GM12878 (cell line): ENCODE results near the gene RERE. TPM values are rescaled to one million over a fixed set of nuclear protein-coding genes. Genes with fewer than 3 reads are reported as not detected.

ENCODE experiments used
- ATAC-seq: fragments of 200-7000 bp; cut with Tn5 transposase; 3 replicates; pipeline ENCODE4 v1.9.1; 2020; ENCODE audit warnings: mild to moderate bottlenecking, moderate library complexity
- BruUV-seq: library from RNA; stranded (reverse); fragments of 400-500 nt; replicated peaks from 2 replicates; lab custom pipeline; 2021; lab: Mats Ljungman, UMichigan
- CTCF ChIA-PET: fragments of 300-600 bp; sonication (Branson Sonifier 250); formaldehyde crosslinking; extraction: SDS; loops from one replicate; lab custom pipeline; 2021; ENCODE audit warnings: inconsistent platforms; lab: Yijun Ruan, JAX
- POLR2A ChIA-PET: fragments of 350-600 bp; formaldehyde crosslinking; extraction: SDS; loops from one replicate; lab custom pipeline; 2021; ENCODE audit warnings: inconsistent platforms; lab: Charles Lee
- RAD21 ChIA-PET: fragments of 300-600 bp; sonication (Branson Sonifier 250); formaldehyde crosslinking; loops from one replicate; lab custom pipeline; 2023; ENCODE audit warnings: antibody characterized with exemption; ENCODE audit not compliant: unreplicated experiment; lab: Charles Lee
- SMC1A ChIA-PET: fragments of 300-600 bp; sonication (Branson Sonifier 250); formaldehyde crosslinking; loops from one replicate; lab custom pipeline; 2023; ENCODE audit not compliant: unreplicated experiment, uncharacterized antibody; lab: Charles Lee
- DNase-seq: peaks from one replicate; pipeline ENCODE4 v3.0.0-alpha.2; 2011; ENCODE audit warnings: low read depth, low spot score
- FAIRE-seq: peaks from 3 replicates; lab custom pipeline; 2011; peaks lifted over from hg19 to GRCh38; lab: Jason Lieb, UNC
- H2AFZ ChIP-seq: 2 replicates; pipeline ENCODE4 v1.6.0; 2011; ENCODE audit warnings: low read depth, low read length, control low read depth; ENCODE audit not compliant: control insufficient read depth
- H3K27ac ChIP-seq: 2 replicates; pipeline ENCODE4 v1.5.1; 2011; ENCODE audit warnings: control low read depth; ENCODE audit not compliant: control insufficient read depth, insufficient read depth
- H3K27me3 ChIP-seq, 2 experiments: replicated peaks in 1 of 2; 2 replicates each; pipeline versions ENCODE4 v1.6.0 to v1.6.1; 2011; ENCODE audit warnings: low read length in 1 of 2; ENCODE audit not compliant: control insufficient read depth in 2 of 2, insufficient read depth in 2 of 2
- H3K36me3 ChIP-seq, 2 experiments: 2 replicates each; pipeline ENCODE4 v1.5.1; 2011; ENCODE audit warnings: low read length in 1 of 2; ENCODE audit not compliant: control insufficient read depth in 2 of 2, insufficient read depth in 2 of 2
- H3K4me1 ChIP-seq: 2 replicates; pipeline ENCODE4 v1.6.1; 2011; ENCODE audit warnings: mild to moderate bottlenecking, low read length, moderate library complexity, mixed read lengths; ENCODE audit not compliant: control insufficient read depth, insufficient read depth
- H3K4me2 ChIP-seq: 2 replicates; pipeline ENCODE4 v1.6.0; 2011; ENCODE audit warnings: control low read depth; ENCODE audit not compliant: control insufficient read depth, insufficient read depth
- H3K4me3 ChIP-seq: fragments of 200-600 bp; sonication (generic); 2 replicates; pipeline ENCODE4 v1.5.1; 2016
- H3K79me2 ChIP-seq: 2 replicates; pipeline ENCODE4 v1.6.0; 2011; ENCODE audit warnings: low read length; ENCODE audit not compliant: control insufficient read depth, insufficient read depth
- H3K9ac ChIP-seq: 2 replicates; pipeline ENCODE4 v1.8.0; 2011; ENCODE audit warnings: low read length, control low read depth, mixed read lengths; ENCODE audit not compliant: control insufficient read depth, insufficient read depth
- H3K9me3 ChIP-seq: replicated peaks from 3 replicates; pipeline ENCODE4 v1.5.1; 2011; ENCODE audit warnings: mild to moderate bottlenecking, low read length; ENCODE audit not compliant: control insufficient read depth, insufficient read depth
- H4K20me1 ChIP-seq: 2 replicates; pipeline ENCODE4 v1.6.0; 2011; ENCODE audit not compliant: control insufficient read depth, insufficient read depth
- CBFB ChIP-seq: IDR thresholded peaks from 2 replicates; pipeline ENCODE4 v1.6.1; 2016; ENCODE audit warnings: antibody characterized with exemption, low read depth
- ELK1 ChIP-seq: IDR thresholded peaks from 2 replicates; pipeline ENCODE4 v1.6.1; 2012; ENCODE audit warnings: low read depth, low read length, improper control_type of control experiment
- IKZF1 ChIP-seq: fragments of 450-650 bp; conservative IDR thresholded peaks from 2 replicates; pipeline ENCODE4 v1.6.1; 2017; ENCODE audit warnings: antibody characterized with exemption, mild to moderate bottlenecking
- JUND ChIP-seq: IDR thresholded peaks from 2 replicates; pipeline ENCODE4 v1.6.1; 2012; ENCODE audit warnings: low read depth, mild to moderate bottlenecking, low read length, improper control_type of control experiment, moderate library complexity
- MYC ChIP-seq: IDR thresholded peaks from 2 replicates; pipeline ENCODE4 v1.6.1; 2011; ENCODE audit warnings: mild to moderate bottlenecking, low read length, moderate library complexity, inconsistent platforms; ENCODE audit not compliant: insufficient read depth, insufficient replicate concordance, insufficient read length, severe bottlenecking
- NFIC ChIP-seq: IDR thresholded peaks from 2 replicates; pipeline ENCODE4 v1.6.1; 2012; ENCODE audit warnings: low read depth, mild to moderate bottlenecking, inconsistent platforms, low read length, moderate library complexity
- NR2F1 ChIP-seq: fragments of 450-650 bp; conservative IDR thresholded peaks from 2 replicates; pipeline ENCODE4 v1.6.1; 2017; ENCODE audit warnings: mild to moderate bottlenecking
- PML ChIP-seq: IDR thresholded peaks from 2 replicates; pipeline ENCODE4 v1.6.1; 2012; ENCODE audit warnings: low read length, inconsistent platforms
- POLR2A ChIP-seq: IDR thresholded peaks from 2 replicates; pipeline ENCODE4 v1.6.1; 2011; ENCODE audit warnings: low read depth, mild to moderate bottlenecking, low read length
- POLR2AphosphoS5 ChIP-seq: IDR thresholded peaks from 2 replicates; pipeline ENCODE4 v1.6.1; 2011; ENCODE audit warnings: mild to moderate bottlenecking, low read length, inconsistent platforms
- SMC3 ChIP-seq: IDR thresholded peaks from 2 replicates; pipeline ENCODE4 v1.6.1; 2011; ENCODE audit warnings: low read length, improper control_type of control experiment, borderline replicate concordance
- SP1 ChIP-seq: IDR thresholded peaks from one replicate; pipeline ENCODE4 v1.6.1; 2011; ENCODE audit warnings: low read depth, low read length
- ZBTB33 ChIP-seq: fragments of 450-650 bp; IDR thresholded peaks from 2 replicates; pipeline ENCODE4 v1.6.1; 2017; ENCODE audit warnings: mild to moderate bottlenecking
- ZNF217 ChIP-seq: fragments of 450-650 bp; IDR thresholded peaks from 2 replicates; pipeline ENCODE4 v1.6.1; 2017; ENCODE audit warnings: antibody characterized with exemption, mild to moderate bottlenecking
- ZZZ3 ChIP-seq: IDR thresholded peaks from 2 replicates; pipeline ENCODE4 v1.6.1; 2011; ENCODE audit warnings: low read depth; ENCODE audit not compliant: control insufficient read depth, insufficient read length
- WGBS: methylation state at CpG from one replicate; pipeline ENCODE4 v1.1.6; 2016; ENCODE audit warnings: low lambda C conversion rate; ENCODE audit not compliant: insufficient replicate concordance, insufficient coverage; ENCODE audit errors: missing lambda C conversion rate; 5-methylcytosine and 5-hydroxymethylcytosine counted together
- in situ Hi-C: fragments of 300-500 bp; cut with MboI; formaldehyde crosslinking; loops from 9 replicates; pipeline ENCODE4 v1.14.3; 2018; ENCODE audit warnings: mixed read lengths
- intact Hi-C: fragments of 100-400 bp; cut with micrococcal nuclease; formaldehyde crosslinking; loops from one replicate; pipeline ENCODE4 v1.14.2; 2022; ENCODE audit not compliant: unreplicated experiment
- polyA plus RNA-seq, 11 experiments: library from polyadenylated mRNA; depleted of rRNA in 4 of 11; unstranded in 6 of 11; stranded (reverse) in 5 of 11; fragments of >200 nt; fragmentation: Nextera tagmentation in 4 of 11; fragmentation: Illumina TruSeq in 1 of 11; extraction: Ambion mirVana in 4 of 11; extraction: Trizol in 1 of 11; gene quantifications; 1 replicate in 1 of 11; 2 replicates in 10 of 11; pipeline versions ENCODE4 v1.2.1 to v1.2.3, GENCODE V29; 2011 to 2016; ENCODE audit warnings: inconsistent platforms in 2 of 11, missing spikeins in 2 of 11, low read depth in 1 of 11
- total RNA-seq, 4 experiments: library from RNA; depleted of rRNA in 3 of 4; stranded (reverse); fragments of >200 nt in 3 of 4; fragmentation: Illumina TruSeq in 1 of 4; extraction: Trizol in 1 of 4; gene quantifications; 2 replicates each; pipeline versions ENCODE4 v1.2.1 to v1.2.3, GENCODE V29; 2013 to 2021
- TF ChIP-seq, protein P1 (sequence below): IDR thresholded peaks from 2 replicates; pipeline ENCODE4 v1.6.1; 2011; ENCODE audit warnings: low read depth, low read length, improper control_type of control experiment, borderline replicate concordance

Gene RERE
- total and polyA plus RNA-seq, 10 of the 15 experiments (the other 5 are each of a cell fraction or from before 2014, with no cell fraction given), result 5.2 to 60.5 (median 20.2) TPM

DNA sequence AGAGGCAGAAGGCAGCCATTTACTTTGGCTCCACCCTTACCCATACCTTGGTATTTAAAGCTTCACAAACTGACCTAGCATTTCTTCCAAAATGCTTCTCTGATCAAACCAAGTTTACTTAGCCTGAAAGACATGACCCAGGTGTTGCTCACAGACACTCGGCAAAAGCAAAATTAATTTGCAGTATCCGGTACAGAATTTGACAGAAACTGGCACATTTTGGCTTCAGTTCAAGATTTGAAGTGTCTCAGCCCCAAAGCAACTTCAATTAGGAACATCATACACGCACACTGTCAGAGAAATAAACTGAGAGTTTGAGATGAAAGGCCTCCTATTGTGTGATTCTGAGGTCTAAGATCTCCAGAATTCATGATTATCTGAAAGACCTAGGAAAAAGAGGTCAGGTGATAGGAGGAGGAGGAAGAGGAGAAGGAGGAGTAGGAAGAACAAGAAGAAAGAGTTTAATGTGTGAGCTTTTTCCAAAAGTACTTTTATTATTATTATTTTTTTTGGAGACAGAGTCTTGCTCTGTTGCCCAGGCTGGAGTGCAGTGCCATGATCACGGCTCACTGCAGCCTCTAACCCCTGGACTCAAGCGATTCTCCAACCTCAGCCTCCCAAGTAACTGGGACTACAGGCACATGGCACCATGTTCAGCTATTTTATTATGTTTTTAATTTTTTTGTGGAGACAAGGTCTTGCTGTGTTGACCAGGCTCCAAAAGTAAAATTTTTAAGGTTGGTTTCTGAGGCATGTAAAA lies 355.9 kb downstream of the RERE start:
- peaks cover 10% of the 10 kb centered on the region for H3K4me1 ChIP-seq
- ChIA-PET POLR2A (interaction anchor here (0.6 kb wide), 1 partner anchor 26 kb away, joined by 3 read pairs; no protein-coding TSS in a partner anchor), RAD21 (interaction anchor here (0.6 to 1.7 kb wide), 2 partner anchors 13 to 34 kb away, joined by 3 to 4 read pairs; no protein-coding TSS in a partner anchor), SMC1A (interaction anchor here (1.8 to 2.6 kb wide), 3 partner anchors 10 to 388 kb away, joined by 4 to 13 read pairs (median 8); no protein-coding TSS in a partner anchor)
- intact Hi-C loops, result no loop called here
- no peak for ATAC-seq
- 96% methylated on average over 5 of the region's 5 CpGs for WGBS
- H3K27ac ChIP-seq, result no peak overlapping the region
- no peak for FAIRE-seq
- H3K9me3 ChIP-seq, result no peaks in the 10 kb centered on the region
- no peak overlapping the region for H3K9ac ChIP-seq
- in situ Hi-C loops, result no loop called here
- peaks cover 3 to 8% of the 10 kb centered on the region in 2 experiments for H3K36me3 ChIP-seq
- no peak overlapping the region for H2AFZ ChIP-seq
- H3K4me2 ChIP-seq, result no peak overlapping the region
- no peaks in the 10 kb centered on the region for H3K27me3 ChIP-seq
- H3K4me3 ChIP-seq, result no peak overlapping the region
- TF ChIP-seq ZZZ3 (no peak), NR2F1 (no peak), MYC (no peak), SP1 (no peak), ELK1 (no peak), POLR2AphosphoS5 (no peak), ZNF217 (no peak), PML (no peak), NFIC (no peak), CBFB (no peak), SMC3 (no peak), JUND (no peak), IKZF1 (no peak), POLR2A (no peak), ZBTB33 (no peak)
- TF ChIP-seq, protein P1, sequence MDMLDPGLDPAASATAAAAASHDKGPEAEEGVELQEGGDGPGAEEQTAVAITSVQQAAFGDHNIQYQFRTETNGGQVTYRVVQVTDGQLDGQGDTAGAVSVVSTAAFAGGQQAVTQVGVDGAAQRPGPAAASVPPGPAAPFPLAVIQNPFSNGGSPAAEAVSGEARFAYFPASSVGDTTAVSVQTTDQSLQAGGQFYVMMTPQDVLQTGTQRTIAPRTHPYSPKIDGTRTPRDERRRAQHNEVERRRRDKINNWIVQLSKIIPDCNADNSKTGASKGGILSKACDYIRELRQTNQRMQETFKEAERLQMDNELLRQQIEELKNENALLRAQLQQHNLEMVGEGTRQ, result no peak
- TF ChIP-seq, all 136 proteins: peak for 0
- no peak for DNase-seq
- no peaks in the 10 kb centered on the region; the same call in 1 of the 2 replicates for H4K20me1 ChIP-seq
- CTCF ChIA-PET, result interaction anchor here (0.9 to 2.0 kb wide), 4 partner anchors 30 to 387 kb away, joined by 3 to 5 read pairs (median 4); no protein-coding TSS in a partner anchor
- H3K79me2 ChIP-seq, result no peaks in the 10 kb centered on the region
- BruUV-seq, result no TSS peak
